Activated naive CD8-positive, alpha-beta T cell treated with anti-CD3 and anti-CD28 coated beads for 36 hours (primary cell): ENCODE measurements around the gene FARP2. TPM values are rescaled to one million over a fixed set of nuclear protein-coding genes. Genes with fewer than 3 reads are reported as not detected.

Source experiments
- DNase-seq: peaks from one replicate; pipeline ENCODE4 v3.0.0; 2021
- H3K27ac Mint-ChIP-seq: one replicate; pipeline ENCODE4 v1.8.0; 2022; ENCODE audit warnings: mild to moderate bottlenecking, moderate library complexity, mixed read lengths
- H3K27me3 Mint-ChIP-seq: one replicate; pipeline ENCODE4 v1.8.0; 2022; ENCODE audit warnings: mild to moderate bottlenecking, mixed read lengths
- H3K36me3 Mint-ChIP-seq: one replicate; pipeline ENCODE4 v1.8.0; 2021; ENCODE audit warnings: mild to moderate bottlenecking, mixed read lengths
- H3K4me1 Mint-ChIP-seq: one replicate; pipeline ENCODE4 v1.8.0; 2021; ENCODE audit warnings: mixed read lengths
- H3K4me3 Mint-ChIP-seq: one replicate; pipeline ENCODE4 v1.8.0; 2022; ENCODE audit warnings: mild to moderate bottlenecking, moderate library complexity, mixed read lengths
- H3K9me3 Mint-ChIP-seq: one replicate; pipeline ENCODE4 v1.8.0; 2022; ENCODE audit warnings: mixed read lengths
- total RNA-seq, 2 experiments: library from RNA; stranded (reverse); gene quantifications; one replicate each; pipeline ENCODE4 v1.2.3, GENCODE V29; 2021

Gene FARP2
- total RNA-seq, 2 experiments from 2014 or later, result 32.7 to 36.8 TPM

DNA sequence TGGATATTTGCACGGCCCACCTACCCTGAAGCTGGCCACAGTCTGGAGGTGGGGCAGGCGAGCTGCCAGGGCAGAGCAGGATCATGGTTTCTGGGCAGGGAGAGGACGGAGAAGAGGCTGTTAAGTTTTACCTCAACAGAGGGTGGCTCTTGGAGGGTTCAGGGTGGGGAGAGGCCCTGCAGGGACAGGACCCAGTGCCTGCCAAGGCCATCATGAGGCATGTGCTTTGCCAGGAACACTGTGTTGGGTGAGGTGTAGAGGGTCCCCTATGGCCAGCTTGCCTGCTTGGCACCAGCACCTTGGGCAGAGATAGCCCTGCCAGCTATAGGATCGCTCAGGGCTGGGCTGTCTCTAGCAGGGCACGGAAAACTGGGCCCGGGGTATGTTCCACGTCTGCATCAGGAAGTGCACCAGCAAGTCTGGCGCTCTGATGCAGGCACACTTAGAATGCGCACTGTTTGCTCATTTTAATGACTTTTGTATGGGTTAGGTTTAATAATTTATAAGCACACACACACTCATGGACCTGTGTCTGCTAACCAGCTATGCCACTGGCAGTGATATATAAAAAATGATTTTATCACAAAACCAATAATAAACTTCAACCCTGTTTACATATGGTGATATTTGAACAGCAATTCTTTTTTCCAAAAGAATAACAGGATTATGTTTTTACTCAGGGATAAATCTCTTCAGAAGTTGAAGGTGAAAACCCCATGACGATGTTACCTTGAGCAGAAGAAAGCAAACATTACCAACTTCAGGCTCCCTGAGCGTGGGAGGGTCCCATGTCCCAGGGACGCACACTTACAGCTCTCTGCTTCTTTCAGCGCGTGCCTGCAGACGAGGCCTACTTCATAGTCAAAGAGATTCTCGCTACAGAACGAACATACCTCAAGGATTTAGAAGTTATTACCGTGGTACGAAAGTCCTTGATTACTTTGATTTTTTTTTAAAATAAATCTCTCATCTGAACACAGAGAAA lies 105.9 kb downstream of the FARP2 start:
- Mint-ChIP-seq H3K27ac (no peak overlapping the region), H3K4me3 (no peak overlapping the region), H3K36me3 (no peaks in the 10 kb centered on the region), H3K27me3 (peaks cover 6% of the 10 kb centered on the region), H3K4me1 (no peaks in the 10 kb centered on the region), H3K9me3 (no peaks in the 10 kb centered on the region)
- no peak for DNase-seq

DNA sequence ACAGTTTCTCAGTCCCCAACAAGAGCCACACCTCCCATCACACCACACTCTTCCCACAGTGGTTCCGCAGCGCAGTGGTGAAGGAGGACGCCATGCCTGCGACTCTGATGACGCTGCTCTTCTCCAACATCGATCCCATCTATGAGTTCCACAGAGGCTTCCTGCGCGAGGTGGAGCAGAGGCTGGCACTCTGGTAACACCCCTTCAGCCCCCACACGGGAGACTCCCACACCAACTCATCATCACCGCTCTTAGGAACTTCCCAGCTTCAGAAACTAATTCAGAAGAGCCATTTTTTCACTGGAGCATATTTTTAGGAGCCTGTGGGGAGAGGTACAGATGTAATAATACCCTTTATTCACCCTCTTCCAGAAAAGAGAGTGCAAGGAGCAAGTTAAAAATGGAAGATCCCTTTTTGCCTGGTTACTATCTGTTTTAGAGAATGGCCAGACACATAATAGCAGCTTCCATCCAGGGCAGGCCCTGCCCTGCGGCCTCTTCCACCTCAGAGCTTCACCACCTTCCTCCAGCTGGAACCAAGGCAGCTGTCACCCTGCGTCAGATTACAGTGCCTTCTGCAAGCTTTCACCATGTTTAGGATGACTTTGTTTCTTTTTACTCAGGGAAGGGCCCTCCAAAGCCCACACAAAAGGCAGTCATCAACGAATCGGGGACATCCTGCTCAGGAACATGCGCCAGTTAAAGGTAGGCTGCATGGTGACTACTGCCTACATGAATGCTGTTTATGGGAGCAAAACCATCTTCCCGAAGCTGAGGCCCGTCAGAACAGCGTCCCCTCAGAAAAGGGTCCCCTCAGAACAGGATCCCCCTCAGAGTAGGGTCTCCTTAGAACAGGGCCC lies 107.4 kb downstream of the FARP2 start:
- Mint-ChIP-seq H3K4me3 (no peak overlapping the region), H3K4me1 (no peaks in the 10 kb centered on the region), H3K27ac (no peak overlapping the region), H3K9me3 (no peaks in the 10 kb centered on the region), H3K36me3 (no peaks in the 10 kb centered on the region), H3K27me3 (peaks cover 3% of the 10 kb centered on the region)
- DNase-seq, result no peak

DNA sequence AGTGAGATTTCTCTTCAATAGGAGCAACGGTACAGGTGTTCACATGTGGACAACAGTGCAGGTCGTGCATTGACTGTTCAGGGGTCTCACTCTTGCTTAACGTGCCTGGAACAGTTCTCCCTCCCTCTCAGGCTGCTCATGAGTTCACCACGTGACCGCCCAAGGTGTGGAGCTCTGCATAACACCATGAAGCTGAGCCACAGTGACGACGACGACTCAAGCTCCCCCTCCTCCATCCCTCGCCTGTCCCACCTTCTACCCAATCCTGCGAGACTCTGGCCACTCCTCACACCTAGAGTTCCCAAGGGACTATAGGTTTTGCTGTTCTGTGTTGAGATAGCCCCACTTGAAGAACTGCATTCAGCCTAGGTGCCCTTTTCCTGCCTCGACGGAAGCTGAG lies 109.5 kb downstream of the FARP2 start:
- Mint-ChIP-seq H3K27ac (no peak overlapping the region), H3K4me1 (no peaks in the 10 kb centered on the region), H3K27me3 (peaks cover 3% of the 10 kb centered on the region), H3K4me3 (no peak overlapping the region), H3K36me3 (no peaks in the 10 kb centered on the region), H3K9me3 (no peaks in the 10 kb centered on the region)
- DNase-seq, result no peak

DNA sequence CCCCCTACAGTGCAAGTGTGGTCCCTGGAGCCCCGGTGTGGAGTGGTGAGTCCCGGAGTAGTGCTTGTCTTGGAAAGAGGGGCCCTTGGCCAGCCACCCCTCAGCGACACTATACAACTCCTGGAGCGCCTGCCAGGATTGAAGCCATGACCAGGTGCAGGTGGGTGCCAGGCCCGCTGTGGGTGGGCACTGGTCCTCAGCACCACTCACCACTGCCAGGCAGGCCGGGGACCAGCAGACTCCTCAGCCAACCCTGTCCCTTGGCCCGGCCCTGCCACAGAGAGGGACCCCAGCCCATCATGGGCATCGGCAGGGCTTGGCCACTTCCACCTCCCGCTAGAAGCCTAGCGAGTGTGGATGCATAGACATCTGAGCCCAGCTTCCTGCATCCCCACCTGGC lies 110.1 kb downstream of the FARP2 start:
- DNase-seq, result no peak
- Mint-ChIP-seq H3K4me3 (no peak overlapping the region), H3K27me3 (peaks cover 7% of the 10 kb centered on the region), H3K36me3 (no peaks in the 10 kb centered on the region), H3K9me3 (no peaks in the 10 kb centered on the region), H3K27ac (no peak overlapping the region), H3K4me1 (no peaks in the 10 kb centered on the region)

DNA sequence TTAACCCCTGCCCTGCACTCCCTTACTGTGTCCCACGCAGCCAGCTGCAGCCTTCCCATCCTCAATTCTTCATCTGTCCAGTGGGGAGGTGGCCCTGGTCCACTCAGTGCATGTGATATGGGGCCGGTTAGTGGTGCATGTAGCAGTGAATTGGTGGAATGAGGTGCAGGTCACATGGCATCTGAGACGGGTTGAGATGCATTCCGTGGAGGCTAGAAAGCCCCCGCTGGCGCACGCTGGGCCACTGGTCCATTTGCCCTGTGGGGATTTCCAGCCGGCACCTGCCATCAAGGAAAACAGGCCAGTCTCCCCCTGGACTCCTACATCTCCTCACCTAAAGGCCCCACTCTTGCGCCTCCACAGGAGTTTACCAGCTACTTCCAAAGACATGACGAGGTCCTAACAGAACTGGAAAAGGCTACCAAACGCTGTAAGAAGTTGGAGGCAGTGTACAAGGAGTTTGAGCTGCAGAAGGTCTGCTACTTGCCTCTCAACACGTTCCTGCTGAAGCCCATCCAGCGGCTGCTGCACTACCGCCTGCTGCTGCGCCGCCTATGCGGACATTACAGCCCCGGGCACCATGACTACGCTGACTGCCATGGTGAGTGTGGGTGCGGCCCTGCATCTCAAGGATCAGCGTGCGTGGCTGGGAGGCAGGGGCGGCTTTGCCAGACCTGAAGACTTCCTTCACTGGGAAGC lies 111.8 kb downstream of the FARP2 start:
- H3K27ac Mint-ChIP-seq, result no peak overlapping the region
- no peaks in the 10 kb centered on the region for H3K4me1 Mint-ChIP-seq
- no peaks in the 10 kb centered on the region for H3K9me3 Mint-ChIP-seq

DNA sequence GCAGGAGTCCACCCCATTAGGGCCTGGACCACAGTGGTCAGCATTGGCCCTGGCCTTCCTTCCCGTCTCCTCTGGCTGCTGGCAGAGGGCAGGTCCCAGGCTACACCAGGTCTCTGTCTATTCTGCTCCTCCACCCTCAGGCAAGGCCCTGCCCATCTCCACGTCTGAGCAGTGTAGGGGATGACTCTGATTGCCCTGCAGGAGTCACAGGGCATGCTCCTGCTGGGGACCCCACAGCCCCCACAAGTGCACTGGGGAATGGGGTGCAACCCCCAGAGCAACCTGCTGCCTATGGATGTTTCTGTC lies 112.3 kb downstream of the FARP2 start:
- Mint-ChIP-seq H3K36me3 (no peaks in the 10 kb centered on the region), H3K27me3 (peaks cover 23% of the 10 kb centered on the region), H3K4me1 (no peaks in the 10 kb centered on the region), H3K27ac (no peak overlapping the region), H3K9me3 (no peaks in the 10 kb centered on the region), H3K4me3 (no peak overlapping the region)
- no peak for DNase-seq

More for the DNA sequence above, 111.8 kb downstream of the FARP2 start:
- Mint-ChIP-seq H3K27me3 (peaks cover 21% of the 10 kb centered on the region), H3K4me3 (no peak overlapping the region), H3K36me3 (no peaks in the 10 kb centered on the region)
- no peak for DNase-seq

DNA sequence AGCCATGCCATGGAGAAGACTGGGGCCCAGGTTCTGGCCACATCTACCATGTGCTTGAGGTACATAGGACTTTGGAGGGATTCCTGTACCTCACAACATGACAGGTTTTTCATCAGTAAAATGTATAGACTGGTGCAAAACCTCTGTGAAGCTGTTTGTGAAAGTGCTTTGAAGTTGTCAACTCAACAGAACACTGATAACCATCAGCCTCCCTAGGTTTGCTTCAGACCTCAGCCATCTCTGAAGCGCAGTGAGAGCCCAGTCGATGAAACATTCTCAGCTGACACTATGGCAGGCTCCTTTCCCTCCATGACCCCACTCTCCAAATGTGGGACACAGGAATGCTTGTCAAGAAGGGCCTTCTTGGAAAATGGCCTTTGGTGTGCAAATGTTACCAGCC lies 113.7 kb downstream of the FARP2 start:
- Mint-ChIP-seq H3K4me1 (no peaks in the 10 kb centered on the region), H3K27me3 (peaks cover 23% of the 10 kb centered on the region), H3K9me3 (no peaks in the 10 kb centered on the region), H3K27ac (no peak overlapping the region), H3K4me3 (no peak overlapping the region), H3K36me3 (no peaks in the 10 kb centered on the region)
- no peak for DNase-seq

DNA sequence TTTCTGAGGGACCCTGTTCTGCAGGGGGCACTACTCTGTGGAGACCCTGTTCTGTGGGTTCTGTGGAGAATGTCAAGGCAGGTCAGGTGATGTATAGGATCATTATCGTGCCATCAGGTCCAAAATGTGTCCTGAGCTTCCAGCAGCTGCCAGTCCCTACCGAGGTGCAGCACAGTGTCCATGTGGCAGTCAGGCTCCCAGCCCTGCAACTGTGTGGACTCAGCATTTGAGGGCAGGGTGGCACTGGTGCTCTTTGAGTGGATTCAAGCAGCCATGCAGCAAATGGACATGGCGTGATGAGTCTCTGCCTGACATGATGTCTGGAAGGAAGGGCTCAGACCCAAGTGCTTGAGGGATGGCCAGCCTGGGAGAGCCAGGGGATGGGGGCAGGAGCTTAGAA lies 117.3 kb downstream of the FARP2 start:
- Mint-ChIP-seq H3K27me3 (peaks cover 20% of the 10 kb centered on the region), H3K9me3 (no peaks in the 10 kb centered on the region), H3K4me1 (no peaks in the 10 kb centered on the region), H3K4me3 (no peak overlapping the region), H3K27ac (no peak overlapping the region), H3K36me3 (no peaks in the 10 kb centered on the region)
- DNase-seq, result no peak

DNA sequence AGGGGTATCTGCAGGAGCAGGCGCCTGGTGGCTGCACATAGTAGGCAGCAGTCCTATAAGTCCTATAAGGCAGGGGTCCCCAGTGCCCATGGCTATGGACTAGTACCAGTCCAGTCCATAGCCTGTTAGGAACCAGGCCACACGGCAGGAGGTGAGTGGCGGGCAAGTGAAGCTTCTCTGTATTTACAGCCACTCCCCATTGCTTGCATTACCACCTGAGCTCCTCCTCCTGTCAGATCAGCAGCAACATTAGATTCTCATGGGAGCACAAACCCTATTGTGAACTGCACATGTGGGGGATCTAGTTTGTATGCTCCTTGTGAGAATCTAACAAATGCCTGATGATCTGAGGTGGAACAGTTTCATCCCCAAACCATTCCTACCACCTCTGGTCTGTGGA lies 119.2 kb downstream of the FARP2 start:
- DNase-seq, result no peak
- H3K27me3 Mint-ChIP-seq, result peaks cover 20% of the 10 kb centered on the region
- no peaks in the 10 kb centered on the region for H3K9me3 Mint-ChIP-seq
- no peaks in the 10 kb centered on the region for H3K36me3 Mint-ChIP-seq
- H3K4me1 Mint-ChIP-seq, result no peaks in the 10 kb centered on the region
- no peak overlapping the region for H3K4me3 Mint-ChIP-seq
- H3K27ac Mint-ChIP-seq, result no peak overlapping the region

DNA sequence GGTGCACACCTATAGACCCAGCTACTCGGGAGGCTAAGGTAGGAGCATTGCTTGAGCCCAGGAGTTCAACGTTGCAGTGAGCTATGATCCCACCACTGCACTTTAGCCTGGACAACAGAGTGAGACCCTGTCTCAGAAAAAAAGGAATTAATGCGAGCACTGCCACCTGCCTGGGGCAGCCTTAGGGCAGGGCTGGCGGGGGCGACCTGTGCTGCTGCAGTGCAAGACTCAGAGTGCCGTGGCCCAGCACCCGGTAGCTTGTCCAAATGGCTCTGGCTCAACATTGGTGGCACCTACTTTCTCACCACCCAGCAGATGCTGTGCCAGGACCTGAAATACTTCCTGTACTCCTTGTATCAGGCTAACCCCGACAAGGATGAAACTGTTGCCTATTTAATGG lies 122.1 kb downstream of the FARP2 start:
- Mint-ChIP-seq H3K4me1 (no peaks in the 10 kb centered on the region), H3K27ac (no peak overlapping the region), H3K9me3 (no peaks in the 10 kb centered on the region), H3K27me3 (peaks cover under 1% of the 10 kb centered on the region), H3K36me3 (no peaks in the 10 kb centered on the region), H3K4me3 (no peak overlapping the region)
- no peak for DNase-seq

DNA sequence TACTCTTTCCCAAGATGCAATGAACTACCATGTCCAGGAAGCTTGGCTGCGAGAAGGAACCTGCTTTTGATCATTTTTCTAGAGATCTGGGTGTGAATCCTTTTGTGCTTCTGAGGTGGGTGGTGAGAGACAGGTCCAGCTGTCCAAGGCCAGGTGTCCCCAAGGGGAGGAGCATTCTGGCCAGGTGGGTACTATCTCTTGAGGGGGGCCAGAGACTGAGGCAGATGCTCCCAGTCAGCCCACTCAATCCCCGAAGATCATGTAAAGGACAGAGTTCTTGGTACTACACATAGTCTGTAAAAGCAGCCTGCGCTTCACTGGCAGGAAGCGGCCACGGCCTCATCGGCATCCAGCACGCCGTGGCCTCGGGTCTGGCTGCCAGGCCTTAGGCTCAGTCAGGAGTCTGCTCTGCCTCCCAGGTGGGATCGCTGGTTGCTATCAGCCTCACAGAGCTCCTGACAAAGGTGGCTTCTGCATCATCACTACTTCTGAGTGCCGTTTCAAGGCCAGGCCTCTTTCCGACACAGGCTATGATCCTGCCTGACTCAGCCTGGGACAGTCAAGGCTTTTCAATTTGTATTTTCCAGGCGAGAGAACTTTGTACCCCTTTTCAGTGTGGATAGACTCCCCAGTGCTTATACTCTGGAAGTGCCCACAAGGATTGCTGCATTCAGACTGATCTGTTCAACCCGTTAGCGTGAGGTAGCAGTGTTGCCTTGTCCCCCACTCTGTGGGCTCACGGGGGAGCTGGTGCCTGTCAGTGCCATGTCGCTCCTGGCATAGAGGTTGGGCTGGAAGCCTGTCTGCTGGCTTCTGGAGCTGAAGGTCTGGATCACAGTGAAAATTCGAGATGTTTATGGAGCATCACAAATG lies 123.2 kb downstream of the FARP2 start:
- Mint-ChIP-seq H3K4me1 (no peaks in the 10 kb centered on the region), H3K27me3 (no peaks in the 10 kb centered on the region), H3K36me3 (no peaks in the 10 kb centered on the region), H3K9me3 (no peaks in the 10 kb centered on the region), H3K27ac (no peak overlapping the region), H3K4me3 (no peak overlapping the region)
- DNase-seq, result no peak

DNA sequence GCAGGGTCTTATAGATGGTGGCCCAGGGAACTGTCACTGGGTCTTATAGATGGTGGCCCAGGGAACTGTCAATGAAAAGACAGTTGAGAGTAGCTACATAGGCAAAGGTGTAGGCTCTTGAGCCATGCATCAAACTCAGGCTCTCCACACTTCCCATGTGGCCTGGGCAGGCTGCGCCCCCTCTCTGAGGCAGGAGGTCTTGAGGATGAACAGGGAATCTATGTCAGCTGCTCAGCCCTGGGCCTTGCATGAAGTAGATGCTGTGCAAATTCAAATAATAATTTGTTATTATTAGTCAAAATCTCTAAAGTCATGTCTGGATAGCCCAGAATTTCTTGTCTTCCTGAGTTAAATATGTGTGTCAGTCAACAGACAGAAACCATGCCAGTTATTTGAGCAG lies 125.6 kb downstream of the FARP2 start:
- H3K4me3 Mint-ChIP-seq, result no peak overlapping the region
- H3K36me3 Mint-ChIP-seq, result no peaks in the 10 kb centered on the region
- H3K4me1 Mint-ChIP-seq, result no peaks in the 10 kb centered on the region
- no peak for DNase-seq
- no peak overlapping the region for H3K27ac Mint-ChIP-seq
- H3K27me3 Mint-ChIP-seq, result no peaks in the 10 kb centered on the region
- H3K9me3 Mint-ChIP-seq, result no peaks in the 10 kb centered on the region

DNA sequence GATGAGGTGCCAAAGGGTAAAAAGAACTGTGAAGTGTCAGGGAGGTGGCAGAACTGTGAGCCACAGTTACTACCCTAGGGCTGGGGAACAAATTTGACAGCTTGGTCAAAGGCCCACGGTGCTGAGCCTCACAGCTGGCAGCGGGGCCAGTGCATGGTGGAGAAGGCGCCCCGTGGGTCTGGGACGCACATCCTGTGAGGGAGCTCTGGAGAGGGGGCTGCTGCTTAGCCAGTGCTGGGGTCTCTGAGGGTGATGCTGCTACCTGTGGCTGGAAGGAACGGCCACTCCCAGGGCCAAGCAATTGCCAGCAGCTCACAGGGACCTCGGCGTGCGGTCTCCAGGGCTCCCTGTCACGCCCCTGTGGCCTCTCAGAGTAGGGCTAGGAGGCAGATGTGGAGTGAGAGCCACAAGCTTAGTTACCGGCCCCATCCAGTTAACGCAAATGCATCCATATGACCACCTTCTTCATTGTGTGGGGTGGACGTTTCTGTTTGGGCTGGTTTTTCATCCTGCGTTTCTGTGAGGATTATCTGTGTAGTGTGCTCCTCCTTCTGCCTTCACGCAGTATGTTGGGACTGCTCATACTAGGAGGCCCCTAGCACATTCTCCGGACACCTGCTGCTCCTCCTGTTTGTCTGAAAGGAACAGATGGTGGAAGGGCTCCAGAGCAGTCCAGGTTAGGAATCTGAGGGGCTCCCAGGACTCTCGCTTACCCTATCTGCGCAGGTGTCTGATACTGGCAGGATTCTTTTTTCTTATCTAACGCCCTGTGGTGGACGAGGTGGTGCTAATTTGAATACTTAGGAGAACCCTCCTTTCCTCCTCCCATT lies 126.3 kb downstream of the FARP2 start:
- Mint-ChIP-seq H3K9me3 (no peaks in the 10 kb centered on the region), H3K27ac (no peak overlapping the region), H3K27me3 (no peaks in the 10 kb centered on the region), H3K4me1 (no peaks in the 10 kb centered on the region), H3K4me3 (no peak overlapping the region), H3K36me3 (no peaks in the 10 kb centered on the region)
- no peak for DNase-seq

DNA sequence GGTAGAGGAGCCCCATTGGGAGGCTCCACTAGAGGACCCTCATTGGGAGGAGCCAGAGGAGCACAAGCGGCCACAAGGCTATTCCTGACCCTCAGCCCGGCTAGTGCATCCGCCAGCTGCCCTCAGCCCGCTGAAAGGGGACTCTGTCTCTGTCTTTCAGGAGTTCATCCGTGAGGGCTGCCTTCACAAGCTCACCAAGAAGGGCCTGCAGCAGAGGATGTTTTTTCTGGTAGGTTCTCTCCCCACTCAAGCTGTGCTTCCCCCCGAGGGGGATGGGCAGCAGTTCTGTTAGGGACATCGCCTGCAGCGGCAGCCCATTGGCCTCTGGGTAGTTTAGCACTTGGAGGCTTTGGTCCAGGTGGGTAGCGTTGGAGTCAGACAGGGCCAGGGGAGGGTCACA lies 127.2 kb downstream of the FARP2 start:
- DNase-seq, result no peak
- H3K27me3 Mint-ChIP-seq, result no peaks in the 10 kb centered on the region
- H3K27ac Mint-ChIP-seq, result no peak overlapping the region
- H3K4me3 Mint-ChIP-seq, result no peak overlapping the region
- H3K4me1 Mint-ChIP-seq, result no peaks in the 10 kb centered on the region
- no peaks in the 10 kb centered on the region for H3K9me3 Mint-ChIP-seq
- H3K36me3 Mint-ChIP-seq, result no peaks in the 10 kb centered on the region
